Measurements from ENCODE around the gene SUGCT.

GRCh38 chr7:40570223-40570622, 435.4 kb downstream of the SUGCT start:
- TF ChIP-seq, protein P1, sequence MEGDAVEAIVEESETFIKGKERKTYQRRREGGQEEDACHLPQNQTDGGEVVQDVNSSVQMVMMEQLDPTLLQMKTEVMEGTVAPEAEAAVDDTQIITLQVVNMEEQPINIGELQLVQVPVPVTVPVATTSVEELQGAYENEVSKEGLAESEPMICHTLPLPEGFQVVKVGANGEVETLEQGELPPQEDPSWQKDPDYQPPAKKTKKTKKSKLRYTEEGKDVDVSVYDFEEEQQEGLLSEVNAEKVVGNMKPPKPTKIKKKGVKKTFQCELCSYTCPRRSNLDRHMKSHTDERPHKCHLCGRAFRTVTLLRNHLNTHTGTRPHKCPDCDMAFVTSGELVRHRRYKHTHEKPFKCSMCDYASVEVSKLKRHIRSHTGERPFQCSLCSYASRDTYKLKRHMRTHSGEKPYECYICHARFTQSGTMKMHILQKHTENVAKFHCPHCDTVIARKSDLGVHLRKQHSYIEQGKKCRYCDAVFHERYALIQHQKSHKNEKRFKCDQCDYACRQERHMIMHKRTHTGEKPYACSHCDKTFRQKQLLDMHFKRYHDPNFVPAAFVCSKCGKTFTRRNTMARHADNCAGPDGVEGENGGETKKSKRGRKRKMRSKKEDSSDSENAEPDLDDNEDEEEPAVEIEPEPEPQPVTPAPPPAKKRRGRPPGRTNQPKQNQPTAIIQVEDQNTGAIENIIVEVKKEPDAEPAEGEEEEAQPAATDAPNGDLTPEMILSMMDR (IDR thresholded peaks at IDR 0.05; ENCODE audit: low read length), result no peak
- TF ChIP-seq EZH2 (optimal IDR thresholded peaks at IDR 0.05; ENCODE audit: low read depth, low read length), result no peak
- TF ChIP-seq EZH2phosphoT487 (IDR thresholded peaks at IDR 0.05; ENCODE audit: low read length), result no peak
